Keratinocyte (primary cell): ENCODE results near the gene ASCC3.

Source experiments
- EZH2 ChIP-seq: IDR thresholded peaks from one replicate; pipeline ENCODE4 v1.6.1; 2012; ENCODE audit warnings: inconsistent platforms, mild to moderate bottlenecking, low read length, moderate library complexity
- TF ChIP-seq, protein P1 (sequence below), 3 experiments: IDR thresholded peaks in 1 of 3; conservative IDR thresholded peaks in 1 of 3; optimal IDR thresholded peaks in 1 of 3; 2 replicates in 2 of 3; 3 replicates in 1 of 3; pipeline versions ENCODE3 to v1.5.1; 2011; ENCODE audit warnings: low read length in 3 of 3, mild to moderate bottlenecking in 3 of 3, moderate library complexity in 2 of 3, control low read depth in 1 of 3, inconsistent platforms in 1 of 3; ENCODE audit not compliant: insufficient read depth in 2 of 3; ENCODE audit errors: extremely low read depth in 1 of 3

- TF ChIP-seq, protein P1, sequence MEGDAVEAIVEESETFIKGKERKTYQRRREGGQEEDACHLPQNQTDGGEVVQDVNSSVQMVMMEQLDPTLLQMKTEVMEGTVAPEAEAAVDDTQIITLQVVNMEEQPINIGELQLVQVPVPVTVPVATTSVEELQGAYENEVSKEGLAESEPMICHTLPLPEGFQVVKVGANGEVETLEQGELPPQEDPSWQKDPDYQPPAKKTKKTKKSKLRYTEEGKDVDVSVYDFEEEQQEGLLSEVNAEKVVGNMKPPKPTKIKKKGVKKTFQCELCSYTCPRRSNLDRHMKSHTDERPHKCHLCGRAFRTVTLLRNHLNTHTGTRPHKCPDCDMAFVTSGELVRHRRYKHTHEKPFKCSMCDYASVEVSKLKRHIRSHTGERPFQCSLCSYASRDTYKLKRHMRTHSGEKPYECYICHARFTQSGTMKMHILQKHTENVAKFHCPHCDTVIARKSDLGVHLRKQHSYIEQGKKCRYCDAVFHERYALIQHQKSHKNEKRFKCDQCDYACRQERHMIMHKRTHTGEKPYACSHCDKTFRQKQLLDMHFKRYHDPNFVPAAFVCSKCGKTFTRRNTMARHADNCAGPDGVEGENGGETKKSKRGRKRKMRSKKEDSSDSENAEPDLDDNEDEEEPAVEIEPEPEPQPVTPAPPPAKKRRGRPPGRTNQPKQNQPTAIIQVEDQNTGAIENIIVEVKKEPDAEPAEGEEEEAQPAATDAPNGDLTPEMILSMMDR (optimal IDR thresholded peaks at IDR 0.05 in 1 of 3, IDR thresholded peaks at IDR 0.05 in 1 of 3, conservative IDR thresholded peaks at IDR 0.05 in 1 of 3; ENCODE audit: extremely low read depth in 1 of 3, insufficient read depth in 2 of 3, low read length in 3 of 3), result no peak
- TF ChIP-seq EZH2, result no peak
Measured at GRCh38 chr6:100775667-100776066, 105.5 kb downstream of the ASCC3 start.
